Stimulated activated naive B cell treated with anti-CD40 and anti-IgM and Interleukin-4, amounts not matched to agents 10 μg/mL and 1 μg/mL and 100 μg/mL, for 72 hours (primary cell): Measurements from ENCODE around the gene MYL10.

Experiments
- ATAC-seq, 2 donors: fragments of 150-1000 bp; cut with Tn5 transposase; replicated peaks; 2 replicates each; pipeline ENCODE4 v1.10.0; 2021; ENCODE audit warnings: moderate library complexity in 1 of 2
- DNase-seq: peaks from one replicate; pipeline ENCODE4 v3.0.0; 2021
- H3K27ac Mint-ChIP-seq: one replicate; pipeline ENCODE4 v1.8.0; 2022; ENCODE audit warnings: mild to moderate bottlenecking, mixed read lengths
- H3K27me3 Mint-ChIP-seq, 2 donors: one replicate each; pipeline ENCODE4 v1.8.0; 2022; ENCODE audit warnings: mixed read lengths in 2 of 2
- H3K36me3 Mint-ChIP-seq, 2 donors: one replicate each; pipeline ENCODE4 v1.8.0; 2022; ENCODE audit warnings: mixed read lengths in 2 of 2, mild to moderate bottlenecking in 1 of 2
- H3K4me1 Mint-ChIP-seq, 2 donors: one replicate each; pipeline ENCODE4 v1.8.0; 2022; ENCODE audit warnings: mixed read lengths in 2 of 2, mild to moderate bottlenecking in 1 of 2
- H3K4me3 Mint-ChIP-seq, 2 donors: one replicate each; pipeline ENCODE4 v1.8.0; 2022; ENCODE audit warnings: mild to moderate bottlenecking in 2 of 2, mixed read lengths in 2 of 2, moderate library complexity in 1 of 2
- H3K9me3 Mint-ChIP-seq, 2 donors: one replicate each; pipeline ENCODE4 v1.8.0; 2022; ENCODE audit warnings: mixed read lengths in 2 of 2, mild to moderate bottlenecking in 1 of 2

MYL10 gene

DNA sequence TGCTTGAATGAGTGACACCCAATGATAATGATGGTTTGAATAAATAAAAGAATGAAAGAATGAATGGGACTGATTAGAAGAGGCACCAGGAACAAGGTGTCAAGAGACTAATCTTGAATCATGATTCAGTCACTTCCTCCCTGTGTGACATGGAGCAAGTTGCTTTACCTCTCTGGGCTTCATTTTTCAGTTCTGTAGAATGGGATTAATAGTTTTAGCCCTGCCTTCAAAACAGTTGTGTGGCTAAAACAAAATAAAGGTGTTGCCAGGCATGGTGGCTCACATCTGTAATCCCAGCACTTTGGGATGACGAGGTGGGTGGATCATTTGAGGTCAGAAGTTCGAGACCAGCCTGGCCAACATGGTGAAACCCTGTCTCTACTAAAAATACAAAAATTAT is 37.6 kb downstream of the MYL10 start:
- H3K27me3 Mint-ChIP-seq: peaks cover 5 to 7% of the 10 kb centered on the region in 2 donors
- no peak for DNase-seq
- H3K9me3 Mint-ChIP-seq: peaks cover 0 to 4% of the 10 kb centered on the region in 2 donors
- no peak overlapping the region for H3K4me3 Mint-ChIP-seq
- ATAC-seq: no peak
- no peak overlapping the region for H3K27ac Mint-ChIP-seq
- H3K4me1 Mint-ChIP-seq: no peaks in the 10 kb centered on the region
- H3K36me3 Mint-ChIP-seq: no peaks in the 10 kb centered on the region

DNA sequence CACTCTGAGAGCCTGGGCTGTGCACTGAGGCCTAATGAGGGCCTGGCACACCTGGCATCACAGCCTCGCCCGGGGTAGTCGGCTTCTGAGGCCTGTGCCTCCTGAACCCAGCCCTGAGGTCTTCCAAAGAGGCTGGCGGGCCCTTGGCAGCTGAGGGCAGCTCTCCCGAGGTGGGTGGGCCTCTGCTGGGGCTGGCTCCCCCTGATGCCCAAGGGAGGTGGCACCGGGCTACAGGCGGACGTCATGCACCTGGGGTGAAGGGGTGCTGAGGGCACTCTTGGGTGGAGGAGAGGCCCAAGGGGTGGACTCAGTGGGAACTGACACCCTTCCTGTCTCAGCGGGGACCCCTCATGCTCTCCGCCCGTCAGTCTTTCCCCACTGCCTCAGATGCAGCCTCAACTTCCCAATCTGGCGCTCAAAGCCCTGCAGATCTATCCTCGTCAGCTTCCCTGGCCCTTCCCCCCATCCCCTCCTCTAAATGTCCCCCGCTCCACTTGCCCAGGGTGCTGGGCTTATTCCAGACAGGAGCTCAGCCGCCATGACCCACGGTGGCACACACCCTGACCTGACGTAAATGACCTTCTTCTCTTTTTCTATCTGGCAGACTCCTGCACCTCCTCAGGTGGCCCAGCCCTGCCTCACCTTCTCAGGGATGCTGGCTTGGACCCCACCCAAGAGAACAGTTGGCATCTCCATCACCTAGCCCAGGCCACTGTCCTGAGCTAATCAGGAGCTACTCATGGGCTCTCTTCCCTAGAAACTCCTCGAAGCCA is 38.2 kb downstream of the MYL10 start:
- Mint-ChIP-seq H3K9me3 (peaks cover 0 to 4% of the 10 kb centered on the region in 2 donors), H3K27ac (no peak overlapping the region), H3K4me3 (no peak overlapping the region), H3K27me3 (peaks cover 5 to 7% of the 10 kb centered on the region in 2 donors), H3K4me1 (no peaks in the 10 kb centered on the region), H3K36me3 (no peaks in the 10 kb centered on the region)
- DNase-seq: no peak
- no peak for ATAC-seq

- peaks cover 5 to 7% of the 10 kb centered on the region in 2 donors for H3K27me3 Mint-ChIP-seq
- DNase-seq: no peak
- H3K9me3 Mint-ChIP-seq: peaks cover 0 to 4% of the 10 kb centered on the region in 2 donors
- H3K36me3 Mint-ChIP-seq: no peaks in the 10 kb centered on the region
- no peak overlapping the region for H3K4me3 Mint-ChIP-seq
- no peaks in the 10 kb centered on the region for H3K4me1 Mint-ChIP-seq
- H3K27ac Mint-ChIP-seq: no peak overlapping the region
- ATAC-seq: no peak
Measured at GRCh38 chr7:101589976-101590662, 39.0 kb downstream of the MYL10 start.

GRCh38 chr7:101589052-101589451 is 40.0 kb downstream of the MYL10 start:
- Mint-ChIP-seq H3K27me3 (peaks cover 5 to 7% of the 10 kb centered on the region in 2 donors), H3K36me3 (no peaks in the 10 kb centered on the region), H3K27ac (no peak overlapping the region), H3K4me1 (no peaks in the 10 kb centered on the region), H3K4me3 (no peak overlapping the region), H3K9me3 (peaks cover 0 to 4% of the 10 kb centered on the region in 2 donors)
- DNase-seq: no peak
- ATAC-seq: no peak

DNA sequence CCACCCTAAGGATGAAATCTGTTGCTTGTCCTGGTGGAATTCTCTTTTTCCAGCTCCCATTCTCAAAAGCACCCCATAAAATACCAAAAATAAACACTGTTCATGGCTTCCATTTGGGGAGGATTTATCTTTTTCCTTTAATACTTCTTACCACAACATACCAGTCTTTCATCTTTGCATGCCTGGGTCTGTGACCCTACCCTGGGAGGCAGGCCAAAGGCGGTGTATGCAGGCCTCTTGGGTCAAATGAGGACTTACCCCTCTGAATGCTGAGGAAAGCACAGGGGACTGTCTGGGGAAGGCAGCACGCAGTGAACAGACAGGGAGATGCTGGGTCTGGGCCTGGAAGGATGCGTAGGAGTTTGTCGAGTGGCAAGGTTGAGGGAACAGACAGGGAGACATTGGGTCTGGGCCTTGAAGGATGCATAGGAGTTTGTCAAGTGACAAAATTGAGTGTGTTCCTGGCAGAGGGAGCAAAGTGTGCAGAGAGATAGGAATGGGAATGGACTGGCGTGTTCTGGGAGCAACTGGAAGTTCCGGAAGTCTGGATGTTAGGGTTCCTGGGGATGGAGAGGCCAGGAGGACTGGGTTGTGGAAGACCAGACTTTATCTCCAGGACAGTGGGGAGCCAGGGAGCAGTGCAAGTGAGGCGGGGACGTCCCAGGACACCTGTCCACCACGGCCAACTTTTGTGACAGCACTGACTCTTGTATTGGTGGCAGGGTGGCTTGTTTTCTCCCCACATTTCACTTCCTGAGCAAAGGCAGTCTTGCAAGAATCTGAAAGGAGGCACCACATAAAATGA is 40.8 kb downstream of the MYL10 start:
- Mint-ChIP-seq H3K27ac (no peak overlapping the region), H3K4me3 (no peak overlapping the region), H3K9me3 (peaks cover 0 to 5% of the 10 kb centered on the region in 2 donors), H3K4me1 (no peaks in the 10 kb centered on the region), H3K27me3 (peaks cover 7 to 12% of the 10 kb centered on the region in 2 donors), H3K36me3 (no peaks in the 10 kb centered on the region)
- ATAC-seq (no peak), DNase-seq (no peak)

DNA sequence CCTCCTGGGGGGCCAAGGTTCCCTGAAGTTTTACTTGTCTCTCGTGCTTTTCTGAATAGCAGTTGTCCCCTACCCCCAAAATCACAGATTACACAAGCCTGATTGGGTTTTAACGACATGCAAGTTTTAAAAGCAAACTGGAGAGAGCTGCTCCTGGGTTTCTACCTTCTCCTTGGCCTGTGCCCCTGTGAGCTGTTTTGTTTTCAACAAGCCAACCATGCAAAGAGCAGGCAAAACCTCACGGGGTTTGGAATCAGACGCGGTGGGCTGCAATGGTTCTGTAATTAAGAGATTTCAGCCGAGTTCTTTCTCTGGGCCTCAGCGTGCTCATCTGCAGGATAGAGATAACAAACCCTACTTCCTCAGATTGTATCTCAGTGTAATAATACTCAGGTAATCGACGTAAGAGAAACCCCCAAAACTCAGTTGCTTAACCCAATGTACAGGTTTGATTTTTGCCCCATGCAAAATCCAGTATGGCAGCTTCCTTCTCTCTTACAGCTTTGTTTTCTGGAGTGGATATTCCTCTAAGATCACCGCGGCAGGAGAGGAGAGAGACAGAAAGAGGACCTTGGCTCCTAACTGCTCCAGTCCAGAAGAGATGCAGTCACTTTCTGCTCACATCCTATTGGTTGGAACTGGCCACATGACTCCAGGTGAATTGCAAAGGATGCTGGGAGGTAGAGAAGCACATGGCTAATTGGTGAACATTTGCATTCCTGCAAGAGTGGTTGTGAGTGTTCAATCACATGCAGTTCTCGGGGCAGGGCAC is 42.0 kb downstream of the MYL10 start:
- Mint-ChIP-seq H3K4me3 (no peak overlapping the region), H3K27ac (no peak overlapping the region), H3K36me3 (peaks cover 0 to 3% of the 10 kb centered on the region in 2 donors), H3K27me3 (peaks cover 3 to 15% of the 10 kb centered on the region in 2 donors), H3K9me3 (peaks cover 0 to 9% of the 10 kb centered on the region in 2 donors), H3K4me1 (no peaks in the 10 kb centered on the region)
- DNase-seq (no peak), ATAC-seq (no peak)

DNA sequence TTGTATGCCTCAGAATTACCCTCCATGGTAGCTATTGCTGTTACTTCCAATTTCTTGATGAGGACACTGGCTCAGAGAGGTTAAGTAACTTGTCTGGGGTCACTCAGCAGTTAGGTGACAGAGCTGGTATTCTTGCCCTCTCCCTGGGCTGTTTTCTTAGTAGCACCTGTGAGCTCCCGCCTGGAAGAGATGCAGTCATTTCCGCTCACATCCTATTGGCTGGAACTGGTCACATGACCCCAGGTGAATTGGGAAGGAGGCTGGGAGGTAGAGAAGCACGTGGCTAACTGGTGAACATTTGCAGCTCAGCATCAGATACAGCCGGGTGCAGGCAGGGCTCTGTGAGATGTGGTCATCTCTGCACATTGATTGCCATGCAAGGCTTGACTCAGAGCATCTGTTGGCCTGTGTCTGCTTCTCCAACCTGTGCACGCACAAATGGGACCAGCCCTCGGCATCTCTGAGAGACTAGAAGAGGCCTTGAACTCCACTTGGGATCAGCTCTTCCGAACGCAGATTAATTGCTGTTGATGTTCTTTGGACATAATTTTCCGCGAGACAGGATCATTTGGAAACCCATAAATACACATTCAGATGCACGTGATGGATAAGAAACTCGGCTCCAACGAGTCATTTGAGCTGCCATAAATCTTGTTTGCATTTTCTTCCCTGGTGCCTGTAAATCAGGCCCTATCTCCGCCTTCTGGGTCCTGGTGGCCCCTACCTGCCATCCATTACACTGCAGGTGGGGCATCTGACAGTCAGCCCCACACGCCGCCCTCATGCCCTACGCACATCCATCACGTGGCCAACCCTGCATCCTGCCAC is 42.8 kb downstream of the MYL10 start:
- no peak overlapping the region for H3K27ac Mint-ChIP-seq
- DNase-seq: no peak
- ATAC-seq: no peak
- peaks cover 0 to 3% of the 10 kb centered on the region in 2 donors for H3K36me3 Mint-ChIP-seq
- H3K9me3 Mint-ChIP-seq: peaks cover 0 to 9% of the 10 kb centered on the region in 2 donors
- H3K4me3 Mint-ChIP-seq: no peak overlapping the region
- H3K27me3 Mint-ChIP-seq: peaks cover 0 to 18% of the 10 kb centered on the region in 2 donors
- no peaks in the 10 kb centered on the region for H3K4me1 Mint-ChIP-seq

DNA sequence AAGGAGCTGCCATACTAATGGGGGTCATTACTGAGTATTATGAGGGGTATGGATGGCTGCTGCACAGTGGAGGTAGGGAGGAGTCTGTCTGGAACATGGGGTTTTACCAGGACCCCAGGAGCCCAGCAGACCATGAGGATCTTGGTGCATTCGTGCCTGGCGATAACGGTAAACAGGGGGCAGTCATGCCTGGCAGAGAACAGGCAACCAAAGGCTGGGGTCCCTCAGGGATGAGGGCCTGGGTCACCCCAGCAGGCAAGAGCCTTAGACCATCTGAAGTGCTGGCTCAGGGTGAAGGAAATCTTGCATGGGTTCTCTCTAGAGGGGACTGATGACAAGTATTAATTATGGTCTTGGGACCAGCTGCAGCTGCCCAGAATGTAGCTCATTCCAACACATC is 46.1 kb downstream of the MYL10 start:
- H3K36me3 Mint-ChIP-seq: peaks cover 0 to 3% of the 10 kb centered on the region in 2 donors
- peaks cover 0 to 25% of the 10 kb centered on the region in 2 donors for H3K27me3 Mint-ChIP-seq
- ATAC-seq: no peak
- H3K4me1 Mint-ChIP-seq: no peaks in the 10 kb centered on the region
- DNase-seq: no peak
- no peak overlapping the region for H3K4me3 Mint-ChIP-seq
- H3K27ac Mint-ChIP-seq: no peak overlapping the region
- peaks cover 3 to 9% of the 10 kb centered on the region in 2 donors for H3K9me3 Mint-ChIP-seq

- H3K4me1 Mint-ChIP-seq: no peaks in the 10 kb centered on the region
- peaks cover 3 to 5% of the 10 kb centered on the region in 2 donors for H3K9me3 Mint-ChIP-seq
- no peak overlapping the region for H3K27ac Mint-ChIP-seq
- H3K36me3 Mint-ChIP-seq: peaks cover 0 to 3% of the 10 kb centered on the region in 2 donors
- H3K4me3 Mint-ChIP-seq: no peak overlapping the region
- no peak for DNase-seq
- ATAC-seq: no peak
- H3K27me3 Mint-ChIP-seq: peaks cover 0 to 25% of the 10 kb centered on the region in 2 donors
Measured at GRCh38 chr7:101581891-101582290, 47.2 kb downstream of the MYL10 start.

GRCh38 chr7:101580596-101580995 is 48.5 kb downstream of the MYL10 start:
- H3K36me3 Mint-ChIP-seq: peaks cover 0 to 3% of the 10 kb centered on the region in 2 donors
- H3K9me3 Mint-ChIP-seq: peaks cover 3 to 5% of the 10 kb centered on the region in 2 donors
- ATAC-seq: no peak
- H3K27me3 Mint-ChIP-seq: peaks cover 0 to 25% of the 10 kb centered on the region in 2 donors
- H3K27ac Mint-ChIP-seq: no peak overlapping the region
- no peak overlapping the region for H3K4me3 Mint-ChIP-seq
- DNase-seq: no peak
- H3K4me1 Mint-ChIP-seq: peaks cover 3% of the 10 kb centered on the region in 2 donors

DNA sequence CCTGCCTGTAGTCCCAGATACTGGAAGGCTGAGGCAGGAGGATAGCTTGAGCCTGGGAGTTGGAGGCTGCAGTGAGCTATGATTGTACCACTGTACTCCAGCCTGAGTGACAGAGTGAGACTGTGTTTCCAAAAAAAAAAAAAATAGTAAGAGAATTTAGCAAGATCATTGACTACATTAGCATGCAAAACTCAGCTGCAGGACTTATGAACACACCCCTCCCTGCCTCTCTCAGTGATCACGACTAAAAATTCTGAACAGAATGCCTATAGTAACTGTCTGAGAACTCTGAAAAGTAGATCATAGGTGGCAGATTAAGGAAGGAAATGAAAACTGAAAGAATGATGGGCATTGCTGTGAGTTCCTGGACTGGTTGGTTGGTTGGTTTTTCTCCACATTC is 50.5 kb downstream of the MYL10 start:
- peaks cover 3 to 25% of the 10 kb centered on the region in 2 donors for H3K27me3 Mint-ChIP-seq
- no peak for ATAC-seq
- H3K4me3 Mint-ChIP-seq: no peak overlapping the region
- DNase-seq: no peak
- H3K4me1 Mint-ChIP-seq: peaks cover 10 to 11% of the 10 kb centered on the region in 2 donors
- no peak overlapping the region for H3K27ac Mint-ChIP-seq
- H3K9me3 Mint-ChIP-seq: peaks cover 6 to 8% of the 10 kb centered on the region in 2 donors
- peaks cover 0 to 6% of the 10 kb centered on the region in 2 donors for H3K36me3 Mint-ChIP-seq

GRCh38 chr7:101576998-101577397 is 52.1 kb downstream of the MYL10 start:
- no peak overlapping the region for H3K27ac Mint-ChIP-seq
- ATAC-seq: no peak
- peaks cover 7 to 20% of the 10 kb centered on the region in 2 donors for H3K27me3 Mint-ChIP-seq
- H3K4me1 Mint-ChIP-seq: peaks cover 10 to 11% of the 10 kb centered on the region in 2 donors
- no peak overlapping the region for H3K4me3 Mint-ChIP-seq
- H3K9me3 Mint-ChIP-seq: peaks cover 8 to 10% of the 10 kb centered on the region in 2 donors
- DNase-seq: no peak
- peaks cover 0 to 6% of the 10 kb centered on the region in 2 donors for H3K36me3 Mint-ChIP-seq

- Mint-ChIP-seq H3K9me3 (peaks cover 10% of the 10 kb centered on the region in 2 donors), H3K27ac (no peak overlapping the region), H3K27me3 (peaks cover 7 to 19% of the 10 kb centered on the region in 2 donors), H3K36me3 (peaks cover 0 to 6% of the 10 kb centered on the region in 2 donors), H3K4me1 (peaks cover 10 to 11% of the 10 kb centered on the region in 2 donors), H3K4me3 (no peak overlapping the region)
- no peak for ATAC-seq
- no peak for DNase-seq
Measured at GRCh38 chr7:101575721-101576120, 53.4 kb downstream of the MYL10 start.
